NCI-H748 treated with DMSO at 0.1 percent for 48 hours (cell line): Measurements from ENCODE around the gene RHBG.
"Not testable (repeated sequence)": the region's sequence is repeated elsewhere in the genome, so short reads cannot be mapped to it uniquely, and the experiment has no call there.

Experiments used
- DNase-seq: peaks from one replicate; lab custom pipeline; 2025; lab: John Stamatoyannopoulos, UW

RHBG gene

DNA sequence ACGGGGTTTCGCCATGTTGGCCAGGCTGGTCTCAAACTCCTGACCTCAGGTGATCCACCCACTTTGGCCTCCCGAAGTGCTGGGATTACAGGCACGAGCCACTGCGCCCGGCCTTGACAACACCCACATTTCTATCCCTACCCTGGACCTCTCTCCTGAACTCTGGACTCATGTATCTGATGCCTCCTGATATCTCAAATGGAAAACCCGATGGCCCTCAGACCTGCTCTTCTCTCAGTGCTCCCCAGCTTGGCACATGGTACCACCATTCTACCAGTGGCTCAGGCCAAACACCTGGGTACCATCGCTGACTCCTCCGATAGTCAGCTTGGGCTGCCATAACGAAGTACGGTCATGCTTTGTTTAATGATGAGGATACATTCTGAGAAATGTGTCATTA is 8.5 kb upstream of the RHBG start:
- DNase-seq, result no peak

DNA sequence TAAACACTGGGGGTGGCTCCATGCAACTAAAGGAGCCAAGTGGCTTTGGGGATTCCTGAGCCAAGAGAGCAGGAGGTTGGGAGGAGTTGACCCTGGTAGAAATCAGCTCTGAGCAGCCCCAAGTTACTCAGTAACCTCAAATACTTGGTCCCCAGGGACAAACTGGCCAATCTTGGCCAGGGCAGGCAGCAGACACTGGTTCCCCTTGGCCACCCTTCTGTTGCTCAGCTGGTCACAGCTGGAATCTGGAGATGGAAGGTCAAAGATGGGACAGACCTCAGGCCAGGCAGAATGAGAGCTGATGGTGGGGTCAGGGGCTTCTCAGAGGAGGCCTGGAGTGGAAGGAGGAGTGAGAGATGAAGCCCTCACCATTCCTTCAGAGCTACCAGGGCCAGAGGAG is 3.3 kb upstream of the RHBG start:
- DNase-seq, result no peak

DNA sequence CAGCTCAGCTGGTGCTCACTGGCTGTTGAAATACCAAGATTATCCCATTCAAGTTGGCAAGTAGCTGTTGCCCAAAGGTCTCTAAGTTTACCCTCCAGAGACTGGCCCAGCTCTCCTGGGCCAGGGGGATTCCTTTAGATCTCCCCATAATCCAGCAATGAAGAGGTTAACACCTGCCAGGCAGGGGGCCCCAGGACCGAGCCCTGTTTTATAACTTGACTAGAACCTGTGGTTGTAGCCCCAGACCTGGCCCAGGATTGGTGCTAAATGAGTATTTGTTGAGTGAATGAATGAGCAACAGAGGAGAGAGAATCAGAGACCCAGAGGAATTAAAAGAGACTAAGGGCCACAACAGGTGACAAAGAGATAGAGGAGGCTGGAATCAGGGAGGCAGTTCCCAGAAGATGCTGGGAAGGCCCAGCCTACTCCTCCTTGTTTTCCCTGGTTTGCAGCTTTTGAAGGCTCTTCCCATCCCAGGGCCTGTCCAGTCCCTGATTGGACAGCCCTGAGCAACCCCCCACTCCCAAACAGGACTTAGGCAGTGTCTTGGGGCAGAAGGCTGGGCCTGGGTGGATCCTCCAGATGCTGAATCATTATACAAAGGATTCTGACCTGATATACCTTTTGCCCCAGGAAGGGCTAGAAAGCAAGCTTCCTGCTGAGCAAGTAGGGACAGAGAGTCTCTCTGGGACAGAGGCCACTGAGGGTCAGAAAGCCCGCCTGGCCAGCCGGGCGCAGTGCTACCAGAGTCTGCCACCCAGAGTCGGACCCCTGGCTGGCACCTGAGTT is 2.4 kb upstream of the RHBG start:
- no peak for DNase-seq

DNA sequence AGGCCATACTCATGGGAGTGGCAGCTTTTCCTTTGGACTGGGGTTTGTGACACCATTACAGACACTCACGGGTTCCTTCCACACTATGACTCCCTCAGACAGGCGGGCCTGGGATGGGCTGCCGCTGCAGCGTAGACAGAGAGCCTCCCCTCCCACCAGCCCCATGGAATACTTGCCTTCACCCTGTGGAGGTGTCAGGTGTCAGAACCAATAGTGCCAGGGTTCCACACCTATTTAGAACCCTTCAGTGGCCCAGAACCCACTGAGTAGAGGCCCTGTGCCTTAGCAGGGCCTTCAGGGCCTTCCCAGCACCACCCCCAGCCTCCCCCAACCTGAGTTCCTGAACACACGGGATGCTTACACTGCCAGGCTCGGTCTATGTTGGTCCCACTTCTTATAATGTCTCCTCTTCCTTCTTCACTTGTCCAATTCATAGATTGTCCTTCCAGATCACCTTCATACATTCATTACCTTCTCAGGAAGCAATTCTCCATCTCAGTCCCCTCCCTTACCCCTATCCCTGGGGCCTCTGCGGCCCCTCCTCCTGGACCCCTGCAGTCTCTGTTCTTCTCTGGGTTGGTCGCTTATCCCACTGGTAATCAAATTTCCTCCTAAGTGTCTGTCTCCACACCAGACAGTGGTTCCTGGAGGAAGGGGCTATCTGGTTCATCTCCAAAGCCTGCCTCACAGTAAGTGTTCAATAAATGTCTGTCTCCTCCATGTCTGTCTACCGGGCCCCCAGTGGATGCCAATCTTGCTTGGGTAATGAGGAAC is 1.4 kb upstream of the RHBG start:
- DNase-seq, result no peak

DNA sequence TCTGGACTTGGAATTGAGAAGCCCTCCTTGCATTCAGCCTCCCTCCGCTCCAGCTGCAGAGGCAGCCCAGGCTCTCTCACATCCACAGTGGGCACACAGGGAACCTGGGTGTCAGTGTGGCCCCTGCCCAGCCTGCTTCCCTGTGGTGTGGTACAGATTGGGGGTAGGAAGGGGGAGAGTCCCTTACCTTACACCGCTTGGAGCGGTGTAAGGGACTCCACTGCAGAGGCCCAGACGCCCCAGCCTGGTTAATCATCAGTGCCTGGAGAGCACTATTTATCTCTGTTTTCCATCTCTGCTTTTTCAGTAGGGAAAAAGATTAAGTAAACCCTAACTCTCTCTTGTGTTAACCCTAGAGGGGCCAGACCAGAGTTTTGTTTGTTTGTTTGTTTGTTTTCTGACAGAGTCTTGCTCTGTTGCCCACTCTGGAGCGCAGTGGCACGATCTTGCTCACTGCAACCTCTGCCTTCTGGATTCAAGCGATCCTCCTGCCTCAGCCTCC is 803 bp upstream of the RHBG start:
- no peak for DNase-seq

DNA sequence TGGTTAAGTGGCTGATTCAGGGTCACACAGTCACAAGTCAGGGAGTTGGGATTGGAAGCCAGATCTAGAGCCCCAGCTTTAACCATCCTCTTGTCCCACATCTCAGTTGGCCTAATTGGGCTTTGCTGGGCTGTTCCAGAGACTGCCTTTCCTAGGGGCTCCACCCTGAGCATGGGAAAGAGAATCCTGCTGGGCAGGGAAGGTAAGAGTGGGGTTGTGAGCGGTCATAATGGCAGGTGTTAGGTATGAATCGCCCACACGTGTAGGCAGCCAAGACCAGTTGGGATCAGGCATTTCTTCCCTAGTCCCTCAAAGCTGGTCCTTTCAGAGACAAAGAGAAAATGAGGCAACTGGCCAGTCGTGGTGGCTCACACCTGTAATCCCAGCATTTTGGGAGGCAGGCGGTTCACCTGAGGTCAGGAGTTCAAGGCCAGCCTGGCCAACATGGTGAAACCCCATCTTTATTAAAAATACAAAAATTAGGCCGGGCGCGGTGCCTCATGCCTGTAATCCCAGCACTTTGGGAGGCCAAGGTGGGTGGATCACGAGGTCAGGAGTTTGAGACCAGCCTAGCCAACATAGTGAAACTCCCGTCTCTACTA is 775 bp downstream of the RHBG start:
- DNase-seq, result not testable (repeated sequence)

DNA sequence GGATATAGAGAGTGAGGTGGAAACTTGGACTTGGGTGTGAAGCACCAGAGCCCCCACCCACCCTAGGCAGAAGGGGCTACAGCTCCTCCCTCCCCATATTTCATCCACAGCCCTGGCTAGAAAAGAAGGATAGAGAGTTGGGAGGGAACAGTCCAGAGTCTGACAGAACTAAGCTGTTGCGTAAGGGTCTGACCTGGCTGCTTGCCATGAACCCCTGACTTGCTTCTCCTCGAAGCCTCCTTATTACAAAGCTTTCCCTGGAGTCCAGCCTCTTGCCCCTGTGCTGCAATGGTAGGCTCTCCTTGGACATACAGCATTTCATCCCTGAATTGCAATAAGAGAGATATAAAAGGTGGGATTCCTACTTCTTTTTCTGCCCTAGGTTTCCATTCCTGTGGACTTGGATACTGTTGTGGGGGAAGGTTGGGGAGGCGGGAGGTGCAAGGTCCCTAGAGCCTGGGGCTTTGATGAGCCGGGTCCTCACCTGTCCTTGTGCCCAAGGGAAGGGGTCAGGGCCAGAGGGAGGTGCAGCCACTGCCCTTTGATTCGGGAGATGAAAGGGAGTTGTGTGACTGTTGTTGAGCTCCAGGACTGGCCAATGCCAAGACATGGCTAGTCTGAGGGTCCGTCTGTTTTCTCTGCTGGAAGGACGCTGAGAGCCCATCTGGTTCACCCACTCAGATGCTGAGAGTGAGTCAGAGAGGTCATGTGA is 2.7 kb downstream of the RHBG start:
- DNase-seq, result no peak

DNA sequence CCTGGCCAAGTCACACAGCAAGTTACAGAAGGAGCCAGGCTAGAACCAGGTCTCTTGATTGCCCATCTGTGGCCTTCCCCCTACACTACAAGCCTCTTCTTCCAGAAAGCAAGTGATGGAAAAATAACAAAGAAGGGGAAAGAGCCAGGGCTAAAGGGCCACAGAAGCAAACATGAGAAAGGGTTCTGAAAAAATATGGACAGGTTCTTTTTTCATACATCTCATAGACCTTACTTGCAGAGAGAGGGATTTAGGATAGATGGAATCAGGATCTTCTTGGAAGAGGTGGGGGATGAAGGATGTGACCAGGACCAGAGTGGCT is 3.2 kb downstream of the RHBG start:
- no peak for DNase-seq

DNA sequence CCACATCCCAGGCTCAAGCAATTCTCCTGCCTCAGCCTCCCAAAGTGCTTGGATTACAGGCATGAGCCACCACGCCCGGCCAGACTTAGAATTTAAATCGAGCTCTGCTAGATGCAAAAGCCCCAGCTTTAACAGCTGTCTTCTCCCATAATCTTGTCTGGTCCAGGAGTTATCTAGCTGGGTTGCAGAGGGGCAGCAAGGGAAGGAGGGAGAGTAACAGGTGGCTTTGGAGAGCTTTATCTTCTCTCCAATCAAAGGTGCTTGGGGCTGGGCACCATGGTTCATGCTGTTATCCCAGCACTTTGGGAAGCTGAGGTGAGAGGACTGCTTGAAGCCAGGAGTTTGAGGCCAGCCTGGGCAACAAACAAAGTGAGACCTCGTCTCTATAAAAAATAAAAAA is 3.9 kb downstream of the RHBG start:
- DNase-seq, result no peak

DNA sequence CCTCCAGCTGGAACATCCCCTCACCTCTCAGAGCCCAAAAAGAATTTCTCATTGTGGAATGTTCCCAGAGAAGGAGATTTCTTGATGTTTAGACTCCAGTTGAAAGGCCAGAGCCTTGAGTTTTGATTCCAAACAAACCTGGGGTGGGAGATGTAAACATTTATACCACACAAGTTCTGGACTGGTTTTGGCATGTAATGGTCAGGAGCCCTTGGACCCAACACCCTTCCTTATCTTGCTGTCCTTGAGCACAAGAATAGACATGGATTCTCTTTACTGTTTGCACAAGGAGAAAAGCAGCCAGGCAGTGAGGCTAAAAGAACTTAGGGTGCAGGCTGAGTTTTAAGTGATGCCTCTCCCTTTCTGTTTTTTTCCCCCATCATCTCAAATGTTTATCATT is 4.5 kb downstream of the RHBG start:
- DNase-seq, result no peak

DNA sequence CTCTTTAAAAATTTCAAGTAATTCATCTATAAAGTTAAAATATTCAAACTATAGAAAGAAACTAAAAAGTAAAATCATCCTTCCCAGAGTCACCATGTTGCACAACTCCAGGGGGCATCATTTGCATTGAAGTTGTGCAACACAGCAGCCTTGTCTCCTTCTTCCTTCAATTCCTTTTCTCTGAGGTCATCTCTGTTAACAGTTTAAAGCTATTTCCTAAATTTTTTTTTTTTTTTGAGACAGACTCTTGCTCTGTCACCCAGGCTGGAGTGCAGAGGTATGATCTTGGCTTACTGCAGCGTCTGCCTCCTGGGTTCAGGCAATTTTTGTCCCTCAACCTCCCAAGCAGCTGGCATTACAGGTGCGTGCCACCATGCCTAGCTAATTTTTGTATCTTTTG is 7.1 kb downstream of the RHBG start:
- DNase-seq, result no peak

DNA sequence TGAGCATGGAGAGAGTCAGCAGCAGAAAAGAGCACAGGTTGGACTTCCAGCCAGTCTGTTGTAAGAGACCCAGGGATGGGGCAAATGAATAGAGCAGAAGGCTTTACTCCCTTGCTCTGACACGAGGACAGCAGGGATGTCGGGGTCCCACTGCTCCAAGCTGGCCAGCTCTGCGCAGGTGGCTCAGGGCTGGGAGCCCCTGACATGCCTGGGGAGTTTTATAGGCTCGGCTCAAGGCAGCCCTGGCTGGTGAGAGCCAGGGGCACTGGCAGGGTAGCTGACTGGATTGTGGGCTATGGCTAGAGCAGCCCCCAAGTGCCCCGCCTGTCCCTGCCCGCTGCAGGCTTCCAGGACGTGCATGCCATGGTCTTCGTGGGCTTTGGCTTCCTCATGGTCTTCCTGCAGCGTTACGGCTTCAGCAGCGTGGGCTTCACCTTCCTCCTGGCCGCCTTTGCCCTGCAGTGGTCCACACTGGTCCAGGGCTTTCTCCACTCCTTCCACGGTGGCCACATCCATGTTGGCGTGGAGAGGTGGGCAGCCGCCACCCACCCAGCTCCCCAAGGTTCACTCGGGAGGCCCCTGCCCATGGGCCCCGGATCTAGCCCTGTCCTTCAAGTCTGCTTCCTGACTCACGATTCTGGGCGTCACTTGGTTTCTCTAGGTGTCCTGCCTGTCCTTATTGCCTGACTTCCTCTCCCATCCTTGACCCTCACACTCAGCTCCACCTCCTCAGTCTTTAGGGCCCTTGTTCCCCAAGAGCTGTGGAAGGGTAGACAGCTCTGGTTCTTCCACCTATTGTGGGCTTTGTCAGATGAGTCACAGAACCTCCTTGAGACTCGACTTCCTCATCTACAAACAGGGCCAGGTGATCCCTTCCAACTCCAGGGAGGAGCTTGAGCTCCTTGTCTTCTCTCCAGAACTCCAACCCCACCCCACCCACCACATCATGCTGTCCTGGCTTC is 8.2 kb downstream of the RHBG start:
- DNase-seq, result no peak

DNA sequence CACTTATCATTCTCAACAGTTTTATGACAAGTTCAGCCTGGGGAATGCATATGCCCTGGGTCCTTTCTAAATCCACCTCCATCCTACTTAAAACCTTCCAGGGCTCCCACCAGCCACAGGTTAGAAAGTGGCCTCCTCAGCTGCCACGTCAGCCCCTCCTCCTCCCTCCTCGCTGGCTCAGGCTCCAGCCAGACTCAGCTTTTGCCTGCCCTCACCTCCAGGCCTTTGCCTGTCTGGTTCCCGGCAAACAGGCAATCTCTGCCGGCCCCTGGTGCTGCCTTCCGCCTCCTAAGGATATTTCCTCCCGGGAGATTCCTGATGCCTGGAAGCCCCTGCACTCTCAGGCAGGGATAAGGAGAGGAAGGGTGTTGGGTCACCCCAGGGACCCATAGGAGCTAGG is 9.5 kb downstream of the RHBG start:
- no peak for DNase-seq

DNA sequence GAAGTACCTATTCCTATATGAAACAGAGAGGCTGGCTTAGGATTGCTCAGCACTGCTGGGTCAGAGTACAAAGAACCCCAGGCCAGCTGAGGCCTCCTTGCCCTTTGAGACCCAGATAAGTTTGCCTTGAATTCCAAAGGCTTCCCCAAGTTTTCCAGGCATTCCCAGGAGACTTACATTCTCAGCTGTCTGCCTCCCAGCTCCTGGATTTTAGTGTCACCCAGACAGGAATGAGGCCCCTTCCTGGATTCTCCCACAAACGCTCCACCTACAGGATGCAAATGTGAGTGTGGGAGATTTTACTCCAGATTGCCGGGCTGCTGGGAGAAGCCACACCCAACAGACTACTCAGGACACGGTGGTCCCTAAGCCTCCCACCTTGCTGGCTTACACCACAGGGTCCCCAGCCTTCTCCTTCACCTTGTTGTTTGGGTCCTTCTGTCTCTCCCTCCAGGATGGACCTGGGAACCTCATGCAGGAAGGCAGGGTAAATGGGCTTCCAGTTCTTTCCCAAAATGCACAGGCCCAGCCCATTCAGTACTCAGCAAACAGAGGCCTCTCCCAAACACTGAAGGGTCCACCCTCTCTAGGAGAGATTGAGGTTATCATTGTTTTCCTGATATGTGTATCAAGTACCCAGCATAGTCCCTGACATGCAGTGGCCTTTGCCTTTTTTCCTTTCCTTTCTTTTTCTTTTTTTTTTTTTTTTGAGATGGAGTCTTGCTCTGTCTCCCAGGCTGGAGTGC is 10.6 kb downstream of the RHBG start:
- DNase-seq, result no peak

DNA sequence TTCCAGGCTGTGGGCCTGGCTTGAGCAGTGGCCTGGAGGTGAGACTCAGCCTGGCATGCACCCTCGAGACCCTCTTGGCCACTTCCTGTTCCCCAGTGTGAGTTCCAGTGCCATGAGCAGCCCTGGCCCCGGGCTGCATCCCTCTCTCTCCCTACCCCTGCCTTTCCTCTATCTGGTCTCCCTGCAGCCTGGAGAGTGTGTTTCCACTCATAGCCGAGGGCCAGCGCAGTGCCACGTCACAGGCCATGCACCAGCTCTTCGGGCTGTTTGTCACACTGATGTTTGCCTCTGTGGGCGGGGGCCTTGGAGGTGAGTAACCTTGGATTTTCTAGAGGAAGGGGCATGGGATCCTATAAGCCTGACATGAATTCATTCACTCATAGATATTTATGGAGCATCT is 13.6 kb downstream of the RHBG start:
- DNase-seq, result no peak

DNA sequence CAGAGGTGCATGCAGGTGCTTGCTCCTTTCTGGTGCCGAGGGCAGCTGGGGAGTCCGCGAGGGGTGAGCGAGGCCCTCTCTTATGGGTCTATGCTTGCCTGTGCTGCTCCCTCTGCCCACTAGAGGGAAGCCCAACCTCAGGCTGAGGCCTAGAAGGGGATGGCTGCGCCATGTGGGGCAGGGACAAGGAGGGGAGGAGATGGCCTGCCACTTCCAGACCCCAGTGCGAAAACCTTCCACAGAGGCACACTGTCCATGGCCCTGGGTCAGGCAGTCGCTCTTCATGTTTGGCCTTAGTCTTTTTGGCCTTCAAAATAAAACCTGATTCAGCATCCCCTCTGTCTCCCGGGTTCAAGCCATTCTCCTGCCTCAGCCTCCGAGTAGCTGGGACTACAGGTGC is 14.0 kb downstream of the RHBG start:
- DNase-seq, result peak; percentile 7

DNA sequence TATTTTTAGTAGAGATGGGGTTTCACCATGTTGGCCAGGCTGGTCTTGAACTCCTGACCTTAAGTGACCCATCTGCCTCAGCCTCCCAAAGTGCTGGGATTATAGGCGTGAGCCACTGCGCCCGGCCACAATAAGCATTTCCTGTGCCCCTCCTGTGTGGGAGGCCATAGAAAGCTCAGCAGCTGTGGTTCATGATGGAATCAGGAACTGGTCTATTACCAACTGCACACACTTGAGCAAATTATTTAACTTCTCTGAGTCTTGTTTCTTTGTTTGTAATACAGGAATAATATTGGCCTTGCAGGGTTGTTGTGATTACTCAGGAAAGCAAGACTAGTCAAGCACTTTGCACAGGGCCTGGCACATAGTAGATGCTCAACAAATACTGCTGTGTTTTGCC is 15.0 kb downstream of the RHBG start:
- no peak for DNase-seq

DNA sequence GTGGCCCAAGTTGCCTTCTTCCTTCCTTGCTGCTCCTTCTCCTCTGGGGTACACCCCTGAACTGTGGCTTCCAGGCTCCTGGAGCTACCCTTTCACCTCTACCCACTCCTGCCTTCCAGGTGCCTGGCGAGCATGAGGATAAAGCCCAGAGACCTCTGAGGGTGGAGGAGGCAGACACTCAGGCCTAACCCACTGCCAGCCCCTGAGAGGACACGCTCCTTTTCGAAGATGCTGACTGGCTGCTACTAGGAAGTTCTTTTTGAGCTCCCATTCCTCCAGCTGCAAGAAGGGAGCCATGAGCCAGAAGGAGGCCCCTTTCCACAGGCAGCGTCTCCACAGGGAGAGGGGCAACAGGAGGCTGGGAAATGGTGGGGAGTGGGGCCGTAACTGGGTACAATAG is 15.6 kb downstream of the RHBG start:
- no peak for DNase-seq

DNA sequence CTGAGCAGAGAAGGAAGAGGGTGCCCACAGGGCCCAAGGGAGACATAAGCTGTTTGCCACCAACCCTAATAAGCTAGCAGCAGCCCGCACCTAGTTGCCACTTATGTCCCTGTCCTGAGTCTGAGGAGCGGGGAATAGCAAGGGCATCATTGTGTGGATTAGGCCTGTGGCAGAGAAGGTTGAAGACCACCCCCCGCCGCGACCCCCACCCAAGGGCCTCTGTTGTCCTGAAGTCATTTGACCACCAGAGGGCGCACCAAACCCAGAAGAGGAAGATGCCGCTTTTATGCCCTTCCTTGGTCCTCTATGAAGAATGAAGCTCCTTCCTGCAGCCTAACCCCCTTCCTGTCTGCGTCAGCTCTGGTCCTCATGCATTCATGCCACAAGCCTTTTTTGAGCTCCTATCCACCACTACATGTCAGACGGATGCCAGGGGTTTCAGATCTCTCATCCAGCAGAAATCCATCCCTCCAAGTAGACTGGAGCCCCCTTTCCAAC is 16.6 kb downstream of the RHBG start:
- peak; percentile 22 for DNase-seq

DNA sequence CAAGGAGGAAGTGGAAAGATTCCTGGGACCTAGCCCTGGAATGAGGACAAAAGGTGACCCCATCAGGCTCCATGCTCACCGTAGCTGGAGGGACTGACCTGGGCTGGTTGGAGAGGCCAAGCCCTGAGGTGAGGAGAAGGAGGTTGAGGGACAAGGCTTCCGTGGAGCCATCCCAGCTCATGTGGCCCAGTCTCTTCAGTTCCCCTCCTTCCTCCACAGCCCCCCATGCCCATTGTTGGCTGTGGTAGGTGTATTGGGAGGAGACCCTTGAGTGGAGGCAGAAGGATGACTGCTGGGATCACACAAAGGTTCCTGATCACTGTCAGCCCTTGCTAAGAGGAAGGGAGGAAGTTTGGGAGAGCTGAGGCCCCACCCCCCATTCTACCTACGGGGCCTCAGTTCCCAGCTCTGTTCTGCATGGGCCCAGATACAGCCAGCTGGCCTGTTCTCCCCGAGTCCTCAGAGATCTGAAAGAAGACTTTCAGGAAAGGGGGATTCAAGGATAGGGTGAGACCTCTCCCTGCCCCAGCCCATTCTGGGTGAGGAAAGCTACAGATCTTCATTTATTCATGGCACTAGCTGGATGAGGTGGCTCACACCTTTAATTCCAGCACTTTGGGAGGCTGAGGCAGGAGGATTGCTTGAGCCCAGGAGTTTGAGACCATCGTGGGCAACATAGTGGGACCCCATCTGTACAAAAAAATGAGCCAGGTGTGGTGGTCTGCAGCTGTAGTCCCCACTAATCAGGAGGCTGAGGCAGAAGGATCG is 17.3 kb downstream of the RHBG start:
- DNase-seq, result no peak
